ENCODE measurements around the gene GPR132. TPM values are rescaled to one million over a fixed set of nuclear protein-coding genes. Genes with fewer than 3 reads are reported as not detected.
A peak's percentile ranks its signal among the peaks of the same experiment; 100 is the strongest.

GPR132 gene
- total RNA-seq, 1 experiment from 2014 or later, result 1.4 TPM

DNA sequence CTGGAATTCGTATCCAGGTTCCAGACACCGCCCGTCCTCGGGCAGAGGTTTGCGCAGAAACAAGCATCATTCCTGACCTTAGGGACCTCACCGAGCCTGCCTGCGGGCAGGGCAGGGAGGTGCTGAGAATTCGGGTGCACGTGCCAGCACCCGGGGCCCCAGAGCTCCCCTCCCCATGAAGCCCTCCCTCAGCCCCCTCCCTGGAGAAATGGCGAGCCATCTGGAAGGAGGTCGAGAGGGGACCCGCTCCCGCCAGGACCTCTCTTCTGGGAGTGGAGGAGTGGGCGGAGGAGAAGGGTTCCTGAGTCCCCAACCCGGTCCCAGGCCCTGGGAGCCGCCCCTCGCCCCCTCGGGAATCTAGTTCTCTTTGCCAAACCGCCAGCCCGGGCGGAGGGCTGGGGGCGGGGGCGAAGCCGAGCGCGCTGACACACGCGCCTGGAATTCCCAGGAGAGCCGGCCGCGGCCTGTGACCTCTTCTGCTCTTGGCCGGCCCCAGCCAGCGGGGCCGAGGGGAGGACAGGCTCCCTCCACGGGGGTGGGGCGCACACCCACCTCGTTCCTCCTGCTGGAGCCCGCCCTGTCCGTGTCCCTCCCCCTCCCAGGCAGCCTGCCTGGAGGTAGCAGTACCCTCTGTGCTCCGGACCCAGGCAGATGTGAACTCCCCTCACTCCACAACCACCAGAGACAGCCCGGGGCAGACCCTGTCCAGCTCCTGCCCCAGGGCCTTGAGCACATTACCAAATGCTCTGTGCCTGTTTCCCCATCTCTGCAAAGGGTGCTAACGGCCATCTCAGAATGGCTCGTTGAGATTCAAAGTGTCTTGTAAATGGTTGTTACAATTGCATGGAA lies 23.0 kb upstream of the GPR132 start:
- no peaks in the 10 kb centered on the region for H3K9me3 Mint-ChIP-seq (ENCODE audit: low read depth, unreplicated experiment)
- peaks cover 22% of the 10 kb centered on the region for H3K4me1 Mint-ChIP-seq (ENCODE audit: low read depth, unreplicated experiment)
- intact Hi-C loops (cut with micrococcal nuclease; ENCODE audit: unreplicated experiment), result loop anchor here (2.0 to 10.0 kb wide), 2 partner anchors 73 to 111 kb away; no protein-coding TSS in a partner anchor
- CTCF ChIA-PET, result interaction anchor here (0.7 to 1.8 kb wide), 3 partner anchors 67 to 264 kb away, joined by 3 to 8 read pairs (median 4); partner anchors contain the start of gene CDCA4
- no TSS peak for BruUV-seq (replicated peaks)
- H3K4me3 Mint-ChIP-seq (ENCODE audit: low read depth, unreplicated experiment), result peak overlapping the region; percentile 79
- TF ChIP-seq, protein P1, sequence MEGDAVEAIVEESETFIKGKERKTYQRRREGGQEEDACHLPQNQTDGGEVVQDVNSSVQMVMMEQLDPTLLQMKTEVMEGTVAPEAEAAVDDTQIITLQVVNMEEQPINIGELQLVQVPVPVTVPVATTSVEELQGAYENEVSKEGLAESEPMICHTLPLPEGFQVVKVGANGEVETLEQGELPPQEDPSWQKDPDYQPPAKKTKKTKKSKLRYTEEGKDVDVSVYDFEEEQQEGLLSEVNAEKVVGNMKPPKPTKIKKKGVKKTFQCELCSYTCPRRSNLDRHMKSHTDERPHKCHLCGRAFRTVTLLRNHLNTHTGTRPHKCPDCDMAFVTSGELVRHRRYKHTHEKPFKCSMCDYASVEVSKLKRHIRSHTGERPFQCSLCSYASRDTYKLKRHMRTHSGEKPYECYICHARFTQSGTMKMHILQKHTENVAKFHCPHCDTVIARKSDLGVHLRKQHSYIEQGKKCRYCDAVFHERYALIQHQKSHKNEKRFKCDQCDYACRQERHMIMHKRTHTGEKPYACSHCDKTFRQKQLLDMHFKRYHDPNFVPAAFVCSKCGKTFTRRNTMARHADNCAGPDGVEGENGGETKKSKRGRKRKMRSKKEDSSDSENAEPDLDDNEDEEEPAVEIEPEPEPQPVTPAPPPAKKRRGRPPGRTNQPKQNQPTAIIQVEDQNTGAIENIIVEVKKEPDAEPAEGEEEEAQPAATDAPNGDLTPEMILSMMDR (IDR thresholded peaks at IDR 0.05; ENCODE audit: unreplicated experiment), result no peak
- DNase-seq, result peak; percentile 65
- peak overlapping the region; percentile 34 for H3K27ac Mint-ChIP-seq (ENCODE audit: unreplicated experiment)
- H3K36me3 Mint-ChIP-seq (ENCODE audit: insufficient read depth, unreplicated experiment), result peaks cover 55% of the 10 kb centered on the region
- H3K27me3 Mint-ChIP-seq (ENCODE audit: unreplicated experiment), result peaks cover 15% of the 10 kb centered on the region

DNA sequence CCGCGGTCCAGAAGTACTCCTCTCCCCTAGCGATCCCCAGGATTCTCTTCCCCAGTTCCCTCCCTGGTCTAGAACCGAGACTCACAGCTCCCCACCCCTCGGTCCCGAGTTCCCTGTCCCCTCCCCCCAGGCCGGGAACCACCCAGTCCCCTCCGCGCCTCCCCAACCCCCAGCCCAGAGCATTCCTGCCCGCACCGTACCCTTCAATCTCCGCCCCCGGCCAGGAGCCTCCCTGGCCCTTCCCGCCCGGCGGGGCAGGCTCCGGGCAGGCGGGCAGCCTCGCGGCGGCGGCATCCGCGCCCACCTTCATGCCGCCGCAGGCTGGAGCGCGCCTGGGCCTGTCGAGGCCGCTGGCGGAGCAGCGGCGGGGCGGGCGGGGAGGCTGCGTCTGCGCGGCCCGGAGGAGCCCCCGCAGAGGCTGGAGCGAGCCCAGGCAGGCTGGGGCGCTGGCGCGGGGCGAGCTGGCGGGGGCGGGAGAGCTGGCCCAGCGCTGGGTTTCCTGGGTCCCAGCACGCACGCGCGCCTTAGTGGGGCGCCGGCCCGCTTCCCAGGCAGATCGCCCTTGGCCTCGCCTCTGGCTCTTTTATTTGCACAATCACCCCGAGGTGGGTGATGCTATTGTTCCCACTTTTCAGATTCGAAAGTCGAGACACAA lies 22.2 kb upstream of the GPR132 start:
- H3K27me3 Mint-ChIP-seq (ENCODE audit: unreplicated experiment), result peaks cover 22% of the 10 kb centered on the region
- TF ChIP-seq, protein P1 (IDR thresholded peaks at IDR 0.05; ENCODE audit: unreplicated experiment), result no peak
- intact Hi-C loops (cut with micrococcal nuclease; ENCODE audit: unreplicated experiment), result loop anchor here (2.0 to 10.0 kb wide), 2 partner anchors 73 to 111 kb away; no protein-coding TSS in a partner anchor
- peak overlapping the region; percentile 79 for H3K4me3 Mint-ChIP-seq (ENCODE audit: low read depth, unreplicated experiment)
- peak; percentile 56 for DNase-seq
- H3K4me1 Mint-ChIP-seq (ENCODE audit: low read depth, unreplicated experiment), result peaks cover 17% of the 10 kb centered on the region
- peaks cover 48% of the 10 kb centered on the region for H3K36me3 Mint-ChIP-seq (ENCODE audit: insufficient read depth, unreplicated experiment)
- no peak overlapping the region for H3K27ac Mint-ChIP-seq (ENCODE audit: unreplicated experiment)
- CTCF ChIA-PET, result interaction anchor here (1.0 to 1.8 kb wide), 4 partner anchors 67 to 265 kb away, joined by 3 to 8 read pairs (median 4); partner anchors contain the start of gene CDCA4
- H3K9me3 Mint-ChIP-seq (ENCODE audit: low read depth, unreplicated experiment), result no peaks in the 10 kb centered on the region
- no TSS peak for BruUV-seq (replicated peaks)

DNA sequence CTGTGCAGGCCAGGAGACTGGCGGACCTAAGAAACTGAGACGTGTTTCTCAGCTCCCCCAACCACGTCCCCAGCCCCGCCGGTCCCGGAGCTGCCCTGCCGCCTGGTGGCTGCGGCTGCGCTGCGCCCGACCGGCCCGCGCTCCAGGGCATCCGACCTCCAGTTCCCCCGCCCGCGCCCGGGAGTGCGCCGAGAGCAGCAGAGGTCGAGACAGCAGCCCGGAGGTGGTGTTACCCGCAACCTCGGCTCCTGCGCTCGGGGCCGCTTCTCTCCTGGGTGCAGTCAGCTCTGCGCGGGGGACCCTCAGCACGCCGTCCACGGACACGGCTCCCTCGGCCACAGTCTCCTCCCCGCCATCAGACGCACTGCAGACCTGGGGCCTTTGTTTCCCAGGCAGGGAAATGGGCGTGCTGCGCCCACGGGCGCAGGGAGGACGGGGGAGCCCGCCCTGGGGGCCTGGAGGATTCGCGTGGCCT lies 21.6 kb upstream of the GPR132 start:
- CTCF ChIA-PET, result interaction anchor here (1.0 to 1.8 kb wide), 4 partner anchors 66 to 265 kb away, joined by 3 to 8 read pairs (median 4); partner anchors contain the start of gene CDCA4
- Mint-ChIP-seq H3K27me3 (ENCODE audit: unreplicated experiment) (peaks cover 28% of the 10 kb centered on the region), H3K36me3 (ENCODE audit: insufficient read depth, unreplicated experiment) (peaks cover 43% of the 10 kb centered on the region)

DNA sequence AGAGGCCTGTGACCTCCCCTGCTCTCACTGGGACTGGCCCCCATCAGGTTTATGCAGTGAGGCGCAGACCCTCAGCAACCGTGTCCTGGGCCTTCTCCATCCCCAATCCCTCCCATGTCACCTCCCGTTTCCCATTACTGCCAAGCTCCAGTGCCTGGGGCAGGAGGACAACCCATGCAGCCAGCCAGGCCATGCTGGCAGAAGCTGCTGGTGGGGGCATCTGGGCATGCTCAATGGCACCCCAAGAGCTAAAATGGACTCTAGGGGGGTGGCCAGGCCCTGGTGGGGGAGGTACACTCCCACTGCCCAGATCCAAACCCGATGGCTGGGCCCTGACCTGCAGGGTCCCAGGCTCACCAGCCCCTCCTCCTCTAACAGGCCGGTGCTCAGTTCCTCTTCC lies 20.5 kb upstream of the GPR132 start:
- intact Hi-C loops (cut with micrococcal nuclease; ENCODE audit: unreplicated experiment), result loop anchor here (2.0 to 10.0 kb wide), 2 partner anchors 71 to 109 kb away; no protein-coding TSS in a partner anchor
- Mint-ChIP-seq H3K36me3 (ENCODE audit: insufficient read depth, unreplicated experiment) (peaks cover 36% of the 10 kb centered on the region), H3K27ac (ENCODE audit: unreplicated experiment) (no peak overlapping the region), H3K9me3 (ENCODE audit: low read depth, unreplicated experiment) (no peaks in the 10 kb centered on the region), H3K27me3 (ENCODE audit: unreplicated experiment) (peaks cover 35% of the 10 kb centered on the region), H3K4me3 (ENCODE audit: low read depth, unreplicated experiment) (no peak overlapping the region), H3K4me1 (ENCODE audit: low read depth, unreplicated experiment) (peaks cover 8% of the 10 kb centered on the region)
- CTCF ChIA-PET, result no interaction called here
- no TSS peak for BruUV-seq (replicated peaks)
- TF ChIP-seq, protein P1 (IDR thresholded peaks at IDR 0.05; ENCODE audit: unreplicated experiment), result no peak
- DNase-seq, result no peak

More for the DNA sequence above, 21.6 kb upstream of the GPR132 start:
- Mint-ChIP-seq H3K9me3 (ENCODE audit: low read depth, unreplicated experiment) (no peaks in the 10 kb centered on the region), H3K4me1 (ENCODE audit: low read depth, unreplicated experiment) (peaks cover 11% of the 10 kb centered on the region), H3K27ac (ENCODE audit: unreplicated experiment) (no peak overlapping the region), H3K4me3 (ENCODE audit: low read depth, unreplicated experiment) (peak overlapping the region; percentile 79)
- peak; percentile 92 for DNase-seq
- intact Hi-C loops (cut with micrococcal nuclease; ENCODE audit: unreplicated experiment), result loop anchor here (2.0 to 10.0 kb wide), 2 partner anchors 72 to 110 kb away; no protein-coding TSS in a partner anchor
- BruUV-seq (replicated peaks), result no TSS peak
- TF ChIP-seq, protein P1 (IDR thresholded peaks at IDR 0.05; ENCODE audit: unreplicated experiment), result peak; percentile 79
